M059J (cell line): ENCODE measurements around the gene NEMF. TPM values are rescaled to one million over a fixed set of nuclear protein-coding genes. Genes with fewer than 3 reads are reported as not detected.
A peak's percentile ranks its signal among the peaks of the same experiment; 100 is the strongest.
"Not testable (repeated sequence)": the region's sequence is repeated elsewhere in the genome, so short reads cannot be mapped to it uniquely, and the experiment has no call there.

ENCODE experiments used
- DNase-seq: peaks from one replicate; pipeline ENCODE4 v3.0.0-alpha.2; 2012; ENCODE audit warnings: low read depth
- total RNA-seq: library from RNA; depleted of rRNA; stranded (reverse); fragments of >200 nt; shearing (Covaris generic); gene quantifications from 2 replicates; pipeline ENCODE4 v1.2.3, GENCODE V29; 2014; rRNA removed

The NEMF gene, protein sequence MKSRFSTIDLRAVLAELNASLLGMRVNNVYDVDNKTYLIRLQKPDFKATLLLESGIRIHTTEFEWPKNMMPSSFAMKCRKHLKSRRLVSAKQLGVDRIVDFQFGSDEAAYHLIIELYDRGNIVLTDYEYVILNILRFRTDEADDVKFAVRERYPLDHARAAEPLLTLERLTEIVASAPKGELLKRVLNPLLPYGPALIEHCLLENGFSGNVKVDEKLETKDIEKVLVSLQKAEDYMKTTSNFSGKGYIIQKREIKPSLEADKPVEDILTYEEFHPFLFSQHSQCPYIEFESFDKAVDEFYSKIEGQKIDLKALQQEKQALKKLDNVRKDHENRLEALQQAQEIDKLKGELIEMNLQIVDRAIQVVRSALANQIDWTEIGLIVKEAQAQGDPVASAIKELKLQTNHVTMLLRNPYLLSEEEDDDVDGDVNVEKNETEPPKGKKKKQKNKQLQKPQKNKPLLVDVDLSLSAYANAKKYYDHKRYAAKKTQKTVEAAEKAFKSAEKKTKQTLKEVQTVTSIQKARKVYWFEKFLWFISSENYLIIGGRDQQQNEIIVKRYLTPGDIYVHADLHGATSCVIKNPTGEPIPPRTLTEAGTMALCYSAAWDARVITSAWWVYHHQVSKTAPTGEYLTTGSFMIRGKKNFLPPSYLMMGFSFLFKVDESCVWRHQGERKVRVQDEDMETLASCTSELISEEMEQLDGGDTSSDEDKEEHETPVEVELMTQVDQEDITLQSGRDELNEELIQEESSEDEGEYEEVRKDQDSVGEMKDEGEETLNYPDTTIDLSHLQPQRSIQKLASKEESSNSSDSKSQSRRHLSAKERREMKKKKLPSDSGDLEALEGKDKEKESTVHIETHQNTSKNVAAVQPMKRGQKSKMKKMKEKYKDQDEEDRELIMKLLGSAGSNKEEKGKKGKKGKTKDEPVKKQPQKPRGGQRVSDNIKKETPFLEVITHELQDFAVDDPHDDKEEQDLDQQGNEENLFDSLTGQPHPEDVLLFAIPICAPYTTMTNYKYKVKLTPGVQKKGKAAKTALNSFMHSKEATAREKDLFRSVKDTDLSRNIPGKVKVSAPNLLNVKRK
- 27.3 and 30.6 TPM in 2 replicates for total RNA-seq

GRCh38 chr14:49852301-49853157 lies at the start of gene NEMF:
TSS of gene NEMF (minus strand) at chr14:49852788. CDS start at chr14:49852753, 35 bp downstream.
- DNase-seq: peak; percentile 84

GRCh38 chr14:49900973-49901372 lies 48.4 kb upstream of the NEMF start:
- DNase-seq: no peak

DNA sequence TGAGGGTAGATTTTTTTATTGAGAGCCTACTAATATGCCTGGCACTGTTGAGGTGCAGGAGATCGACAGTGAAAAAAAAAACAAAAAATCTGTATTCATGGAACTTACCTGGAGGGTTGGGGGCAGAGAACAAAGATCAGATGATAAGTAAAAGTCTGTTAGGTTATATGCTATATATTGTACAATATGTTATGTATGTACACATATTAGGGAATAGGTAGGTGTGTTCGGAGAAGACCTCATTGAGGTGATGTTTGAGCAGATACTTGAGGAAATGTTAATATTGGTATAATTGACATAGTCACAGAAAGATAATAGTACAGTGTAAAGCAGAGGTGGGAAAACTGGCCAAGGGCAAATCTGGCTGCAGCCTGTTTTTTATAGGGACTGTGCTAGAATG lies 45.9 kb upstream of the NEMF start:
- DNase-seq: no peak

DNA sequence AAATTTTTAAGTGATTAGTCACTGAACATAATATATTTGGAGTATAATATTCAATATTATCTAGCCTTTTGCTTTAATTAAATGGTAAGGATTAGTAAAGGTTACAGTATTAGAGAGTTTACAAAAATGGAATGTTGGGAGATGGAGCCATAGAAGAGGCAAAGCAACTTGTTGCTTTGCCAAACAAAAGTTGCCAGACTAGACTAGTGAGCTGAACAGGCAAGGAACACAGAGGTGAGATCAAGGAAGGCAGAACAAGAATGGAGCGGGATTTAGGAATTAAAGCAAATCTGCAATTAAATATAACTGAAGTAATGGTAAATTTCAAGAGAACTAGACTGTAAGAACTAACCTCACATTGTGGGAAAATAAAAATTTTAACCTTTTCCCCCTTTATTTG lies 45.4 kb upstream of the NEMF start:
- DNase-seq: no peak

- DNase-seq: no peak
Observed at GRCh38 chr14:49897414-49897813, 44.8 kb upstream of the NEMF start.

DNA sequence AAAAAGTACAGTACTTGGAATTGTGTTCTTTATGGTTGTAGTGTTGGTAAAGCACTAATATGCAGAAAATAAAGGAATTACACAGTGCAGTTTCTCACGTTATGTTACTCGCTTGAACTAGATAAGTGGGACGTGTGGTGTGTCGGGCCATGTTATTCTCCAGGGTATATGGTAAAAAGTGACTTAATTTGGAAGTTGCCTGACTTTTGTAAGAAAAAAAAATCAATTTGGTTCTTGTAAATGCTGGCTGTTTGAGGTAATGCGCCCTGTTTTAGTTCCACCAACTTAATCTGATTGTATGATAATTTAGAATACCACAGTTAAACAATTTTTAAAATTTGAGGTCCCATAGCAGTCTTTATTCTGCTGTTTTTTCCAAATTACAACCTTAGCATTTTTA lies 44.4 kb upstream of the NEMF start:
- no peak for DNase-seq

DNA sequence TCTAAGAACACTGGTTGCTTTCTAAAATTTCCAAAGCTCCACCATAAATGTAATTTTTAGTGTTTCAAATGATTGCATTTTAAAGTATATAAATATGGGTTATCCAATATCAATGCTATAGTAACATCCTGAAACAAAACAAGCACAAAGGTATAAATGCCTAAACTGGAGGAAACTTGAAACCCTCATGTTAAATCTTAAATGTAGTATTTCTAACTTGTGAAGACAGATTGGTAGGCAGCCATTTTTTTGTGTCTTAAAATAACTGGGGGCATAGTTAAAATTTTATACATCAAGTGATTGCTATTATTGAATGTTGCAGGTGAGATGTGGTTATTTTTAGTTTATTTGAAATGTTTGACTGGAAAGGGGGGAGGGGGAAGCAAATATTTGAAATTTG lies 43.7 kb upstream of the NEMF start:
- DNase-seq: not testable (repeated sequence)

DNA sequence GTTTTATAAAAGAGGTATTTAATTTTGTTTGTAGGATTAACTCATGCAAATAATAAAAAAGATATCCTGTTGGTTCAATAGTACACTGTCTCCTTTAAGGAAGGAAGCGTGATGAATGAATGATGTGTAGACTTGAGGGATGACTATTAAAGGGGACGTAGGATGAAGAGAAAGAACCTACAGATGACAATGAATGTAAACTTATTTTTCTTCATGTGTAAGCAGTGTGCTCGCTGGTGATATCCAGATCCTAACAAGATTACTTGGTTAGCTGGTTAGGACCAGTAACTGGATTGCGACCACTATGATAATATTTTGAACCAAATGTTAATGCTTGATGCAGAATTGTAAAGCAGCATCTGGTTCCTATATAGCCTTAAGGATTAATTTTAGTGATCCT lies 42.9 kb upstream of the NEMF start:
- no peak for DNase-seq

GRCh38 chr14:49894214-49895107 lies 41.9 kb upstream of the NEMF start:
- DNase-seq: not testable (repeated sequence)

- DNase-seq: peak; percentile 49
Observed at GRCh38 chr14:49893309-49894213, 41.0 kb upstream of the NEMF start.

- DNase-seq: peak; percentile 96
Observed at GRCh38 chr14:49892636-49893308, 40.2 kb upstream of the NEMF start, which contains the start of gene ARF6. TSS of gene ARF6 (plus strand) at chr14:49893082. CDS start at chr14:49893737, 655 bp downstream.

DNA sequence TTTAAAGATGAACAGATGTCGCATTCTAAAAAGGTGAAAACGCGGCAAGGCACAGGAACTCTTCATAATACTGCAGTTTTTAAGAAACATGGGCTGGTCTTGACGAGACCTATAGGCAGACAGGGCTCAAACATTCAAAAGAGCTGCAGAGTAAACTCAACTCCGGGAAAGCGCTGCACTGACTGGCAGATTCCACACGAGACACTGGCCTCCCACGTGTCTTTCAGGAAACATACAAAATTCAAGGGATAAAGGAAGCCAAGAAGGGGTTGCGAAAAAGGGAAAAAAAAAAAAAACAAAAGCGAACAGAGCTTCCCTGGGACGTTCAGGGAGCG lies 39.7 kb upstream of the NEMF start:
- peak; percentile 54 for DNase-seq

DNA sequence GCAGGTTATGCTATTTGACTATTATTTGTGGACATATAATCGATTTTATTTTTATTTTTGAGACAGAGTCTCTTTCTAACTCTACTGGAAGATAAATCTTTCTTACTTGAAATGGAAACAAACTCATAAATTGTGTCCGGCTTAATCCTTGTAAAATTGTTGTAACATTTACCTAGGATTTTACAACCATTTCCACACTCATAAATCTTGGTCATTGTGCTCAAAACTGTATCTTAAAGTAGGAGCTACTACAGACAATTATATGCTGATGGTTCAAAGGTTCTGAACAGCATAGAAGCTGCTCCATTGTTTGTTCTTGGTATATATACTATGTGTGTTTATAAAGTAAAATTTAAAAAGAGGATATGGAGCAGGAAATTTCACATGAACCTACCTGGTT lies 35.7 kb upstream of the NEMF start:
- DNase-seq: no peak

- no peak for DNase-seq
Observed at GRCh38 chr14:49886523-49886922, 33.9 kb upstream of the NEMF start.

GRCh38 chr14:49882826-49883694 lies 30.5 kb upstream of the NEMF start:
- no peak for DNase-seq

- DNase-seq: no peak
Observed at GRCh38 chr14:49881350-49882001, 28.9 kb upstream of the NEMF start.
